IPS DF 4.7 (cell line): ENCODE measurements around the gene DHRS7.

Source experiments
- DNase-seq: peaks from one replicate; pipeline ENCODE4 v3.0.0-alpha.2; 2013; ENCODE audit warnings: low spot score; ENCODE audit errors: extremely low read depth

DHRS7 gene

DNA sequence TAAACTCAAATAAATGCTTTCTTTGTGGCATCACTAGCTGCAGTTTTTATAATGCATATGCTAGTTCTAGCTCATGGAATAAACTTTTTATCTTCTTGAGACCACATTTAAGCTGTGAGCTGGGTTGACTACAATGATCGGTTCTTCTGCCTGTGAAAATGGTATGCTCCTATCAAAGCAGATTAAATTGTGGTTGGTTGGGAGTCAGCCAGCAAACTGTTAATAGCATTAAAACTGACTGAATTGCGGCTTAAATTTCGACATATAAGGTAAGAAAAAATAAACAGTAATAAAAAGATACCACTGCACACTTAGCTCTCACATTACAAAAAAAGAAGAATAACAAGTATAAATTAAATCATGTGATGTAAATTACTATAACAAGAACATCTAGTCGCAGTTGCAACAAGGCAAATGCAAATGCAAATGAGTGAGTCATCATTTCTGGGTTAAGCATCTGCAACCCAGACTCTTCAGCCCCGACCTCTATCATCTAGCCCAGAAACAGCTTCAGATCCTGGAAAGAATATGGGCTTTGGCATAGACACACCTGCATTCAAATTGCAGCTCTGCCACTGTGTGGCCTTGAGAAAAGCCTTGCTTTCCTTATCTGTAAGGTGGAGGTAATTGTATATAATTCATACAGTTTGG, 19.8 kb upstream of the DHRS7 start:
- no peak for DNase-seq

DNA sequence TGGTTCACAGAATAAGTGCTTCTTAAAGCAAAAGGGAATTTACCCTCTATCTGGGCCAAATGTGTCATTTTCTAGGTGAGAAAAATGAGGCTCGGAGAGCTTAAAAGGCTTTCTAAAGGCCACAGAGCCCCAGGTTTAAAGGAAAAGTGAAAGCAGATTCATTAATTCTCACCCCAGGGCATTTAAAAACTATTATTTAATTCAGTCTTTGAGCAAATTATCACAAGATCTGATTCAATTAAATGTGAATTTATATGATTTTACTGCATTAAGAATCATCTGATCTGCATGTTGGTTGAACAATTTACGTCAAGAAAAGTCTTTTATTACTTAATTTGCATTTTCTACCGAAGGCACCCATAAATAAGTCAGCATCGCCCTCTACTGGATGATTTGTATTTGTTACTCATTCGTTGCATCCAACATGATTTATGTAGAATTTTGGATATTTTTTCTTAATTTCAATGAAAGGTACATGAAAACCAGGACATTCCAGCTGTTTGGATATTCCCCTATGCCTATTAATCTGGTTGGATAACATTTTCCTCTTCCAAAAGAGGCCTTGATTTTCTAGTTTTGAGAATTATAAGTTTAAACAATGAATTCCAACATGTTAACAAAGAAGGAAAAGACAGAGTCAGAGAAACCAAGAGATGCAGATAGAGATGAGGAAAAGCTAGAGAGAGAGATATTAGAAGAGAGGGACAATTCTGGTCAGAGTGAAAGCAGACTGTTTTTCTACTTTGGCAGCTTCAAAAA, 19.1 kb upstream of the DHRS7 start:
- DNase-seq = no peak

DNA sequence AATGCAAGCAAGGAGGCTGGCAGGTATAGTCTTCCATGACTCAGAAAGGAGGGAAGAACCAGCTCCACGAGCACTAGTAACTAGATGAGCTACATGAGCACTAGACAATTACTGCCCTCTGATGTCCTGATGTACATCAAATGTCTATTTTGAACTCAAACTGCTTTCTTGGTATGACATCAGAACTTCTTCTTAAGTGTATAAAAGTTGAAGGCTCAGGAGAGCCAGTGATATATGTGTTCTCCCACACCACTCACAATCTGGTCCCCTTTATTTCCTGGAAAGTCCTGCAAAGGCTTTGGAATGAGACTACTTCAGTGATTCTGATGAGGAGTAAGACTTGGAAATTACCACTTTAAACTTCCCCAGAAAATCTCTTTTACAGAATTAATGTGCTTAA, 18.5 kb upstream of the DHRS7 start:
- no peak for DNase-seq

DNA sequence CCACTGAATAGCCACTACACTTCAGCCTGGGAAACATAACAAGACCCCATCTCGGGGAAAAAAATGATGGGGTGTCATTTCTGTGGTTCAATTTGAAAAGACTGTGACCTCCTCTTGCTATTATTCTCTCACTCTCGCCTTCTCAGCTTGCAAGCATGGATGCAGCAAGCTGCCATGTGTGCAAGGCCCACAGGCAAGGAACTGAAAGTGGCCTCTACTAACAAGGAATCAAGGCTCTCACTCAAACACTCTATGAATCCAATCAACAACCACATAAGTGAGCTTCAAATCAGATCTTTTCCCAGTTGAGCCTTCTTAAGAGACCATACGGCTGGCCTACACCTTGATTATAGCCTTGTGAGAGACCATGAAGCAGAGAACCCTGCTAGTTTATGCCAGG, 17.9 kb upstream of the DHRS7 start:
- no peak for DNase-seq

DNA sequence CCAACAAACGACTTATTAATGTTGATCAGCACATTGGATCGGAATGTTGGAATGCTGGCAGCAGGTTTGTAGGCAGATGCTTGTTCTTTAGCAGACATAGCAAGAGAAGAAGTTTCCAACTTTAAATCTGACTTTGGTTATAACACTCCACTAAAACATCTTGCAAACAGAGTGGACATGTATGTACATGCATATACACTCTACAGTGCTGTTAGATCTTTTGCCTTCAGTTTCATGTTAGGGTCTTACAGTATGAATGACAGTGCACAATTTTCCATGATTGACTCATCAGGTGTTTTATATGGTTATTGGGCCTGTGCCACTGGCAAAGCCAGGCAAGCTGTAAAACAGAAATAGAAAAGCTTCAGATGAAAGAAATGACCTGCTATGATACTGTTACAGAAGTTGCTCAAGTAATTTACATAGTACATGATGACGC, 14.3 kb upstream of the DHRS7 start:
- DNase-seq = no peak

DNA sequence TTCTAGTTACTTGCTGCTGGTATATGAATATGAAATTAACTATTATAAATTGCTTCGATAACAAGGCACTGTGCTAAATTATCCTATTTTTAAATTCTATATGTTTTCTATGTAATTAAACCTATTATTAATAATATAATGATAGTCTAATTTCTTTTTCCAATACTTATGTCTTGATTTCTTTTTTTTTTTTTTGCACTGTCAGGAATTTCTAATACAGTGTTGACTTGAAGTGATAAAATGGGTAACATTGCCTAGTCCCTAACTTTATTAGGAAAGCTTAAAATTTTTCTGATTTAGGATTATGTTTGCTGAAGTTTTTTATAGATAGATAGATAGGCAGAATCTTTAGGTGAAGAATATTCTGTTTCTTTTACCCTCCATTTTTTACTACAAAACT, 13.6 kb upstream of the DHRS7 start:
- DNase-seq = no peak

DNA sequence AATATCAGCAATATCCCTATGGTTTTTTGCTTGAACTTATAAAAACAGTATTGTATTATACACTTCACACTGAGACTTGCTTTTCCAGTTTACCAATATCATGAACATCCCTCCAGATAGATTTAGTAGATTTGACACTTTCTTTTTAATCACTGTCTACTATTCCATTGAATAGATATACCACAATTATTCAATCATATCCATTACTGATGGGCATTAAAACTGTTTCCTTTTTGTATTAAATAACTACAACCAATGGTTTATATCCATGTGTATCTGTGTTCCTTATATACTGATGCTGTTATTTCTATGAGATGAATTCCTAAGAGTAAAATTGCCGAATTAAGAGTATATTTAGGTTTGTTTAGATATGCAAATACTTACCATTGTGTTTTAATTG, 13.0 kb upstream of the DHRS7 start:
- DNase-seq = no peak

DNA sequence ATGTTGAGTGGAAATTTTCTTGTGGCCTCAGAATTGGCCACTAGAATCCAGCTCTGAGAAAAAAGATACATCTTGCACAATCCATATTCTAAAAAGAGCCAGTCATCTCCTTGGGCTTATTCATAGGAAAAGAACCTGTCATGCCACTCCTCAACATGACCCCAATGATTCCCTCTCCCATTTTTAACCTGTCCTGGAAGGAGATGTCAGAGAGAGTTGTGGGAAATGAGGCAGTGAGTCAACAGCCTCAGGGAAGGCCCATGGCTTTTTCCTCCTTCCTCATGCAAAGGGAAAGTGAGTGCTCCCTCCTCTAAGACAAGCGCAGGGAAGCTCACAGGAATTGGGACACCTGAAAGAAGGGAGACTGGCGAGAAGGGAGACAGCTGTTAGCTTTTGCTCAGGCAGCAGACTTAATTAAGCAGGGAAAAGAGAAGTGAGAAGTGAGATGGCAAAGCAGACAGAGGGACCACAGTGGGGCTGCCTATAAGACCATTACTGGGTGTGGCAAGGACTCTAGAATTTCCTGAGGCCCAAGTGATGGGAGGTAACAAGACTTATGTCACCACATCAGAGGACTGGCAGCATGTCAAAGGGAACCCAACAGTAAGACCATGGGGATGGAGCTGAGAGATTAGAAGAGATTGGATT, 10.2 kb upstream of the DHRS7 start:
- DNase-seq = no peak

DNA sequence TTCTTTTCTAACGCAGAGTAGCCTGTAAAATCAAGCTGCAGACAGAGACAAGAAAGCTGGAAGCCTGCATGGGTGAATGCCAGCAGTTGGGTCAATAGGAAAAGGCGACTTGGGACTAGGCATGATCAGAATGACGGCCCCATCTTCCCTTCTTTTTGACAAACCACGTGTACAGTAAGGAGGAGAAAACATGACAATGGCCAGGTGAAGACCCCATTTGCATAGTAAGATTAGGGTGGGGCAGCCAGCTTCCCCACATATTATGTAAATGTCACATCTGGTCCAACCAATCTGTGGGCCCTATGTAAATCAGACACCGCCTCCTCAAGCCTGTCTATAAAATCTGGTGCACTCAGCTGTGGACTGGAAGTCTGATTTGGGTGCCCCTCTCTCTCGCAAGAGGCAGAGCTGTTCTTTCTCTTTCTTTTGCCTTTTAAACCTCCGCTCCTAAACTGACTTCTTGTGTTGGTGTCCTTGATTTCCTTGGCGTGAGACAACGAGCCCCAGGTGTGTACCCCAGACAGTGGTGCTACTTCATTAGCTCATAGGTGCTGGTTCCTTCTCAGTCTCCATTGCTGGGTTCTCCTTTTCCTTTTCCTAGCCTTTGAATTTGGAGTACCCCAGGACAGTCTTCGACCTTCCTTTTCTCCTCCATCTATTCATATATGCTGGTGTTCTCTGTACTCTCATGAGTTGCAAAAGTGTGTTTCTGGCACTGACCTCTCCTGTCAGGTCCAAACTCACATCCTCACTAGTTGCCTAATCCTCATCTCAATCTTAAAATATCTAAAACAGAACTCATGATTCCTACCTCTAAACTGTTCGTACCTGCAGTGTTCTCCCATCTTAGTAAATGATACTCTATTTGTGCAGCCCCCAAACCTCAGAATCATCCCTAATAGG, 9.4 kb upstream of the DHRS7 start:
- DNase-seq = no peak

DNA sequence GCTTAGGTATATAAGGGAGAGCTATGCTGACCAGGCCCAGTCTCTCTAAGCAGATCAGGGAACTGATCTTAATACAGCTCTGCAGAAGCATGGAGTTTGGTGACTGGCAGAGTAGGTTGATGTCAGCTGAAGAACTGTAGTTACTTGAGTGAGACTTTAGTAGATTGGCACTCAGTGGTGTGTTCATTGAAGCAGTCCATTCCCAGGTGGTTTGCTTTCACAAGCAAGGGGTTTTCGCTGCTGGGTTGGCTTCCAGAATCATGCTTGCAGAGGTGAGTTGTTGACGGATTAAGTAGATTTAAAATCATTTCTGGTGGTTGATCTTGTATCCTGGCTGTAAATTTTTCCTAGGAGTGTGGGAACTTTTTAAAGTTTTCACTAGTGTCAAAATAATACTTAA, 6.5 kb upstream of the DHRS7 start:
- DNase-seq = no peak

DNA sequence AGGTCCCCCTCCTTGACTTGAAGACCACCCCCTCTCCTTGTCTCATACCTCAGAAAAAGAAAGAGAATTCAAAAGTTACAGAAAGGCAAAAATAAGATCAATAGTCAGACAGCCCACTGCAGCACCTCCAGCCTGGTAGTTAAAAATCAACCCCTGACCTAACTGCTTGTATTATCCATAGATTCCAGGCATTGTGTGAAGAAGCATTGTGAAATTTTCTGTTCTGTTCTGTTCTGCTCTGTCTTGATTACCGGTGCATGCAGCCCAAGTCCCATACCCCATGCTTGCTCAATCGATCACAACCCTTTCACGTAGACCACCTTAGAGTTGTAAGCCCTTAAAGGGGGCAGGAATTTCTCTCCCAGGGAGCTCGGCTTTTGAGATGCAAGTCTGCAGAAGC, 5.8 kb upstream of the DHRS7 start:
- DNase-seq = no peak

DNA sequence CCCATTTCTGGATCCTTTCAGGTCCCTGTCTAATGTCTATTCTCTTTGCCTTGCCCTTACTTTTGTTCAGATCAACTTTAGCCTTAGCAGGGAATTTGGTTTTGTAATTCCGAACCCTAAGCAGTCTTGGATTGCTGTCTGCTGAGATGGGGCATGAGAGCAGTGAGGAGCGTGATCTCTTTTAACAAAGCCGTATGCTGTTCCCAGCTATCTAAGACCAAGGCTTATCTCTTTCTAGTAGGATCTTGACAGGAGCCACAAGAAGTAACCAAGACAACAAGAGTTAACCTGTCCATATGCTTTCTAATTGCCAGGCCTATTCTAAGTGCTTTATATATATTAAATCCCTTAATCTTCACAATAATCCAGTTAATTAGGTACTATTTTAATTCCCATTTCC, 4.5 kb upstream of the DHRS7 start:
- DNase-seq = no peak

DNA sequence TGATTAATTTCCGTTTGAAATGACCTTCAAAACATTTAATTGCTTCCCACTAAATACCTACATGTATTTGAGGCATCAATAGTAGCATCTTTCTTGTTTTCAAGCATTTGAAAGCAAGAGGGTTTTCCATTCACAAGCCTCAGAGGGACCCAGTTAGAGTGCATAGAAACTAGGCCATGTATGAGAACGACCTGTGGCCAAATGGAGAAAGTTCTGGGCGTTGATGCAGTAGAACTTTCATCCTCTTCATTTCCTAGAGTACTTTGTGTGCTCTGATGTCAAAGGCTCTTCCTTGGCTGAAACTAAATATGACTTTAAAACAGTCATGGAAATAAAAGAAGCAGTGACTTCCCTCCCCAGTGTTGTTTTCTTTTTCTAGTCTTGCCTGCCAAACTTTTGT, 944 bp upstream of the DHRS7 start:
- DNase-seq = no peak

DNA sequence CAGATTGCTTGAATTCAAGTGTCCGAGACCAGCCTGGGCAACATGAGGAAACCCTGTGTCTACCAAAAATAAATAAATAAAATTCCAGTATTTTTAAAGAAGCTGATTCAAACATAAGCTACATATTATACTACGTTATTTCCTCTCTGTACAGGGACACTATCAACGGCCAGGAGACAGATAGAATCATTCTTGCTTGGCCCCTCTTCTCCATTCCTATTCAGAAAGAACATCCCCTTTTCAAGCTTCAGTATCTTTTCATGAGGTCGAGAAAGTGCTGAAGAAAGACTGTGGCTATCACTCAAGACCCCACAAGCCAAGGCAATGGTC, 314 bp upstream of the DHRS7 start:
- no peak for DNase-seq

DNA sequence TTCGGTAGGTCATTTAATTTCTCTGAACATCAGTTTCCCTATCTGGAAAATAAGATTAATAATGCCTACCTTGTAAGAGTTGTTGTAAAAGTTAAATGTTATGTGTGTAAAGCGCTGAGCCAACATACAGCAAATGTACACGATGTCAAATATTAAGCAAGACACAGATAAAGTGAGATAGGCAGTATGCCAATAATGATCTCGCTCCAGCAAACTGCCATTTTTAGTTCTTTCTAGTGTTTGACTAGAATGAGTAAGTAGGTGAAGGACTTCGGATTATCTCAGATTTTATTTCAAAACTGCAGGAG, 840 bp downstream of the DHRS7 start:
- DNase-seq = no peak

DNA sequence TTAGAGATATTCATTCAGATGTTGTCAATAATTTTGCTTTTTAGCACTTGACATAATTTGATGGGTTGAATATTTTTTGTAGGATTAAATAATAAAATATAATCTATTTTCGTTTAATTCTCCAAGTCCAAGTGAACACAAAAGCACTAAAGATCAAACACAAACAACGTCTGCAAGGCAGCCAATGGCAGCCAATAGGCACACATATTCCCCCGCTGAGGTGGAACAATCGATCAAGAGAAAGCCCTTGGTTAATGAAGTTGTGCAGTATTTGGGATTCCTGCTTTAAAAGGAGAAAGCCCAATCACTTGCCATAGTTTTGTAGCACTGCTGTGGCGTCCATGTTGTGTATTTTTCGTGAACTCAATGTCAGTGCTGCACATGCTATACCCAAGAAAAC, 1.5 kb downstream of the DHRS7 start:
- no peak for DNase-seq

DNA sequence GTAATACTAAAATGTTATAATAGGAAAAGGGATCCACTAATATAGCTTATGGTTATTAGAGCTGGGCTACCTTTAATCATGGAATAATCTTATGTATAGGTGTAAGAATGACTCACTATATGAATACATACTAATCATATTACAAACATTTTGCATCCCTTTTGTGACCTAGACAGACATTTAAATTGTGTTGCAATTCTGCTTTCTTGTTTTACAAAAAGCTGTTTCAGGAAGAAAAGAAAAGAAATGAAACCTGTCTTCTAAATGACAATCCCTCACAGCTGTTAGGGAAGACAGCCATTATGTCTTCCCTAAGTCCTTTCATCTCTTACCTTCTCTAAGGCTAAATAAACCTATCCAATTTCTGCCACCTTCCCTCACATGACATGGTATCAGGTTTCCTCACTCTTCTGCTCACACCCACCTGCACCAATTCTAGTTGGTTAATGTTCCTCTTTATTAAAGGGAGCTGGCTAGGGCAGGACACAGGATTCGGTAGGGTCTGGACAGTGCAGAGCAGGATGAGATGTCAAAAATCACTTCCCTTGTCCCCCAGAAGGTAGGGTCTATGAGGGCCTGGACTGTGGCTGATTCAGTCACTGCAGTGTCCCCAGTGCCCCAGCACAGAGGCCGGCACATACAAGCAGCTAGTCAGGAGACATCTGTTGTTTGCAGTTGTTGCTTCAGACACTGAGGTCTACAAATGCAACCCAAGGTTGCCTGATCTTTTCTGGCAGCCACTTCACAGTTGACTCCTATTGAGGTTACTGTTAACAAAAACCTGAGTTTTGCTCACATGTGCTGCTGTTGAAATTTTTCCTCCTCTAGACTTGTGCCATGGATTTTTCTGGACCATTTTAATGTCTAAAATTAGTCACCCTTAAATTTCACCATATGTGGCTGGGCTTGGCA, 3.7 kb downstream of the DHRS7 start:
- no peak for DNase-seq

DNA sequence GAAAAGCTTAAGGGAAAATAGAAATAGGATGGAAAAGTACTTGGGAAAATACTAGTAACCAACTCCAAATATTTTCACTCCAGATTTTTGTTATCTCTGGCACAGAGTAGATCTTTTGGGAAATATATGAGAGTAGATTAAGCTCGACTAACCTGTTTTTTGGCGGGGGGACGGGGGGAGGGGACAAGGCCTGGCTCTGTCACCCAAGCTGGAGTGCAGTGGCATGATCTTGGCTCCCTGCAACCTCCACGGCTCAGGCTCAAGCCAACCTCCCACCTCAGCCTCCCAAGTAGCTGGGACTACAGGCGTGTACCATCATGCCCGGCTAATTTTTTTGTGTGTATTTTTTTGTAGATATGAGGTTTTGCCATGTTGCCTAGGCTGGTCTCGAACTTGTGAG, 4.8 kb downstream of the DHRS7 start:
- DNase-seq = no peak

DNA sequence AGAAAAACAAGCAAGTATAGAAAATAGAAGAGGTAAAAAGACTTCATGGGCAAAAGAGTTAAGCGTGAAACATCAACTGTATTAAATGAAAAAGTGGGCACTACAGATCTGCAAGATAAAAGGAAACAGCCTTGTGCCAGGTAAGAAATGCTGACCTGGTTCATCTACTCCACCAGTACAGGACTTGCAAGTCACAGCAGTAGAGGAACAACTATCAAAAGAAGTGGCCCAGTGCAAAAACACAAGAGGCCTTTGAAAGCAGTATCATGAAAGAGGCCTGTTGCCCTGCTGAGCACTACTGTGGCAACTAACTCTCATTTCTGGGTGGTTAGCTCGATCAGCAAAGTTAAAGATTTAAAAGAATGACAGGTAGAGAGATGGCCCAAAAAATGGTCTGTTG, 10.5 kb downstream of the DHRS7 start:
- DNase-seq = no peak

DNA sequence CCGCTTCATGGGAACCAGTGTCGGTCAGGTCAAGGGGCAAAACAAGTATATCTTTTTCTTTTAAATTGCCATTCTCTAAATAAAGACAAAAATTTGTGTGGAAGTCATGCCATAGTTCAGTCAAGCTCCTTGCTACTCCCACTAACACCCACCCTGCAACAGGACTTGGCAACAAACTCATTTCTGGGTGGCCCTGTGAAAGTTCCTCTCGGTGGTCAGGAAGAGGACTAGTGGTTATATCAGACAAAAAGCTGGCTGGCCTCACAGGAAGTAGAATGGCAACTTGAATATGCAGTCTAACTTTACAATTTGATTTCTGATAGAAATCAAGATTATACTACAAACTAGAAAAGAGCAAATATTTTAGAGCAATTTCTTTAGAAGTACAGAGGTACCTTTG, 11.2 kb downstream of the DHRS7 start:
- no peak for DNase-seq

DNA sequence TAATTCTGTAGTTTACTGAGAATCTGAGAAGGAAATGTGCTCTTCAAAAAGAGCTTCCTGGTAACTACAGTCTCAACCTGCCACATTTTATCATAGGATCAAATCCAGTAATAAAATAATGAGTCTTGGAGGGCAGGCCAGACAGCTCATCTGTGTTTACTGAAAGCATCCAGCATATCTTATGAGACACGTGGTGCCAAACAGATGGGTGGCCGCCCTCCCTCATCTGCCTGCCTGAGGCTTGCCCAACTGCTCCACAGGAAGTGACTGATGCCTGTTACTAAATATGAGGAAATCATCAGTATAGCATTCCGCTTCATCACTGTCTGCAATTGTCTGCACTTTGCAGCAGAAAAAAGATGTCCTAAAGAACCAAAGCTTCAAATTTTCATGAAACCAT, 13.5 kb downstream of the DHRS7 start:
- DNase-seq = no peak
